Measurements from ENCODE around the gene CRX.
"Not testable (repeated sequence)": the region's sequence is repeated elsewhere in the genome, so short reads cannot be mapped to it uniquely, and the experiment has no call there.

- not testable (repeated sequence) for TF ChIP-seq CTCF (conservative IDR thresholded peaks at IDR 0.05 in 1 of 2, IDR thresholded peaks at IDR 0.05 in 1 of 2; ENCODE audit: extremely low read depth in 1 of 2, insufficient read depth in 1 of 2, low read depth in 1 of 2, low read length in 2 of 2); EZH2 (IDR thresholded peaks at IDR 0.05; ENCODE audit: borderline replicate concordance, low read length)
These were observed 31.9 kb upstream of the CRX start for GRCh38 chr19:47789811-47790210.
